Osteocyte (in vitro differentiated cells): ENCODE measurements around the gene AOX1. TPM values are rescaled to one million over a fixed set of nuclear protein-coding genes. Genes with fewer than 3 reads are reported as not detected.

Experiments
- DNase-seq: peaks from one replicate; pipeline ENCODE4 v3.0.0; 2021; ENCODE audit warnings: mixed read lengths; ENCODE audit not compliant: unreplicated experiment; ENCODE audit errors: extremely low spot score
- H3K27ac Mint-ChIP-seq: one replicate; pipeline ENCODE4 v1.8.0; 2021; ENCODE audit warnings: mild to moderate bottlenecking, mixed read lengths; ENCODE audit not compliant: unreplicated experiment
- H3K27me3 Mint-ChIP-seq: one replicate; pipeline ENCODE4 v1.8.0; 2021; ENCODE audit warnings: mixed read lengths; ENCODE audit not compliant: unreplicated experiment
- H3K36me3 Mint-ChIP-seq: one replicate; pipeline ENCODE4 v1.8.0; 2021; ENCODE audit warnings: mixed read lengths; ENCODE audit not compliant: unreplicated experiment
- H3K4me1 Mint-ChIP-seq: one replicate; pipeline ENCODE4 v1.8.0; 2021; ENCODE audit warnings: mixed read lengths; ENCODE audit not compliant: unreplicated experiment
- H3K4me3 Mint-ChIP-seq: one replicate; pipeline ENCODE4 v1.8.0; 2021; ENCODE audit warnings: mild to moderate bottlenecking, moderate library complexity, mixed read lengths; ENCODE audit not compliant: unreplicated experiment
- H3K9me3 Mint-ChIP-seq: one replicate; pipeline ENCODE4 v1.8.0; 2021; ENCODE audit warnings: mixed read lengths; ENCODE audit not compliant: unreplicated experiment
- CTCF ChIP-seq: fragments of 200-600 bp; sonication (generic); IDR thresholded peaks from 2 replicates; pipeline ENCODE4 v1.5.0; 2021; ENCODE audit warnings: antibody characterized with exemption, mild to moderate bottlenecking, moderate library complexity
- total RNA-seq: library from RNA; stranded (reverse); gene quantifications from 2 replicates; pipeline ENCODE4 v1.2.1, GENCODE V29; 2021

Gene AOX1
- total RNA-seq, 1 donor from 2014 or later: 1.7 TPM

GRCh38 chr2:200575957-200576356 lies 9.9 kb upstream of the AOX1 start:
- H3K4me1 Mint-ChIP-seq: no peaks in the 10 kb centered on the region
- H3K4me3 Mint-ChIP-seq: no peak overlapping the region
- H3K27me3 Mint-ChIP-seq: no peaks in the 10 kb centered on the region
- peak; percentile 55 for TF ChIP-seq CTCF
- H3K27ac Mint-ChIP-seq: no peak overlapping the region
- H3K9me3 Mint-ChIP-seq: no peaks in the 10 kb centered on the region
- no peak for DNase-seq
- peaks cover 8% of the 10 kb centered on the region for H3K36me3 Mint-ChIP-seq

GRCh38 chr2:200577027-200577426 lies 8.8 kb upstream of the AOX1 start:
- no peak for TF ChIP-seq CTCF

DNA sequence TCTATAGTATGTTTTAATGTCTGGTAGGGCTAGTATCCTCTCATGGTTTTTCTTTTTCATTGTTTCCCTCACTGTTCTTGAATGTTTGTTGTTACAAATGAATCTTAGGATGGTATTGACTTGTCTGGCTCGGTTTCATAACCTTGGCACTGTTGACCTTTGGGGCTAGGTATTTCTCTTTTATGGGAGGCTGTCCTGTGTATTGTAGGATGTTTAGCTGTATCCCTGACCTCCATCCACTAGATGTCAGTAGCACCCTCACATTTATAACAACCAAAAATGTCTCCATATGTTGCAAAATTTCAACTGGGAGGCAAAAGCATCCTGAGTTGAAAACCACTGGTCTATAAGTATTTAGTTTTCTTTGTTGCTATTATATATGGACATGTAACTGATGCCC lies 7.0 kb upstream of the AOX1 start:
- H3K4me1 Mint-ChIP-seq: no peaks in the 10 kb centered on the region
- no peak overlapping the region for H3K27ac Mint-ChIP-seq
- peak; percentile 43 for TF ChIP-seq CTCF
- no peaks in the 10 kb centered on the region for H3K9me3 Mint-ChIP-seq
- peaks cover 4% of the 10 kb centered on the region for H3K36me3 Mint-ChIP-seq
- no peaks in the 10 kb centered on the region for H3K27me3 Mint-ChIP-seq
- no peak for DNase-seq
- no peak overlapping the region for H3K4me3 Mint-ChIP-seq

More at GRCh38 chr2:200577027-200577426, 8.8 kb upstream of the AOX1 start:
- no peaks in the 10 kb centered on the region for H3K9me3 Mint-ChIP-seq
- no peak overlapping the region for H3K27ac Mint-ChIP-seq
- no peaks in the 10 kb centered on the region for H3K4me1 Mint-ChIP-seq
- no peak overlapping the region for H3K4me3 Mint-ChIP-seq
- DNase-seq: no peak
- no peaks in the 10 kb centered on the region for H3K27me3 Mint-ChIP-seq
- H3K36me3 Mint-ChIP-seq: peaks cover 8% of the 10 kb centered on the region

GRCh38 chr2:200584639-200585038 lies 1.2 kb upstream of the AOX1 start:
- no peak overlapping the region for H3K27ac Mint-ChIP-seq
- H3K4me3 Mint-ChIP-seq: no peak overlapping the region
- H3K4me1 Mint-ChIP-seq: peaks cover 7% of the 10 kb centered on the region
- no peak for TF ChIP-seq CTCF
- H3K9me3 Mint-ChIP-seq: no peaks in the 10 kb centered on the region
- DNase-seq: no peak
- no peaks in the 10 kb centered on the region for H3K36me3 Mint-ChIP-seq
- no peaks in the 10 kb centered on the region for H3K27me3 Mint-ChIP-seq

DNA sequence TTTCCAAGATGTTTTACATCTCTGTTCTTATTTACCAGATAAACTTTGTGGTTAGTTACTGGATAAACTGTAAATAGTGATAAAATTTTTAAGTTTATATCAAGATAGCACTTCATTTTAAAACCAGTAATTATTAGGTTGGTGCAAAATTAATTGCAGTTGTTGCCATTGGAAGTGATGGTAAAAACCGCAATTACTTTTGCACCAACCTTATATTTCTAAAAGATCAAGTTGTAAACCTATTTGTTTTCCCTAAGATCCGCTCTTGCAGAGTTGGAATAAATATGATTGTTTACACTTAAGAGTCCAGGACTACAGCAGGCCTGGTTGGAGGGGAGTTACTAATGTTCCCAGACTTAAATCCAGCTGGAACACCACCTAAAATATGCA lies 479 bp upstream of the AOX1 start:
- no peak for TF ChIP-seq CTCF
- H3K27me3 Mint-ChIP-seq: no peaks in the 10 kb centered on the region
- H3K27ac Mint-ChIP-seq: no peak overlapping the region
- no peaks in the 10 kb centered on the region for H3K9me3 Mint-ChIP-seq
- no peak for DNase-seq
- H3K4me1 Mint-ChIP-seq: peaks cover 7% of the 10 kb centered on the region
- peak overlapping the region; percentile 71 for H3K4me3 Mint-ChIP-seq
- no peaks in the 10 kb centered on the region for H3K36me3 Mint-ChIP-seq
